ENCODE measurements around the gene ANKRD31. TPM values are rescaled to one million over a fixed set of nuclear protein-coding genes. Genes with fewer than 3 reads are reported as not detected.
A peak's percentile ranks its signal among the peaks of the same experiment; 100 is the strongest.
"Not testable (repeated sequence)": the region's sequence is repeated elsewhere in the genome, so short reads cannot be mapped to it uniquely, and the experiment has no call there.

The ANKRD31 gene
- total RNA-seq, 1 experiment from 2014 or later: 0.17 TPM

- DNase-seq (ENCODE audit: extremely low read depth, low read depth): no peak
Measured at GRCh38 chr5:75226916-75227315, 9.8 kb downstream of the ANKRD31 start.

DNA sequence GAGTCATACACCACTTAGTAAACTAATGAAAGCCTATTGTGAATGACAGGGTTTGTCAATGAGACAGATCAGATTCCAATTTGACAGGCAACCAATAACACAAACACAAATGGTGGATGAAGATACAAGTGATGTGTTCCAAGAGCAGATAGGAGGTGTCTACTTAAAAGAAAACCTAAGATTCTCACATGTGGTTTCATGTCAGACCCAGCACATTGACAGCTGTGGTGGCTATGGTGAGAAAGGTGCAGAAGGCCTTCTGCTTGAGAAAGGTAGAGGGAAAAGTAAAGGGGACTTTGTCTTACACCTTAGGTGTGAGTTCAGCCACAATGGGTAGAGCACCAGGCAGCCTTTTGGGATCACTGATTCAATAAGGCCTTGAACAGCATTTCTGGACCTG lies 11.2 kb downstream of the ANKRD31 start:
- no peak for DNase-seq (ENCODE audit: extremely low read depth, low read depth)

- not testable (repeated sequence) for DNase-seq (ENCODE audit: extremely low read depth, low read depth)
Measured at GRCh38 chr5:75220787-75221186, 15.9 kb downstream of the ANKRD31 start.

DNA sequence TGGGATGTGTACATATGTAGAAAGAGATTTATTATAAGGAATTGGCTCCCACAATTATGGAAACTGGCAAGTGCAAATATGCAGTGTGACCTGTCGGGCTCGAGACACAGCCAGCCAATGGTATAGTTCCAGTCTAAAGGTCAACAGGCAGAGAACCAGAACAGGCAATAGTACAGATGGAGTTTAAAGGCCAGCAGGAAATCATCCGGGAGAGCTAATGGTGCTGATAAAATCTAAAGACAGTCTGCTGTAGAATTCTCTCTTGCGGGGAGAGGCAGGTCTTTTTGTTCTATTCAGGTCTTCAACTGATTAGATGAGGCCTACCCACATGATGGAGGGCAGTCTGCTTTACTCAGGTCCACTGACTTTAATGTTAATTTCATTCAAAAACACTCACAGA lies 21.8 kb downstream of the ANKRD31 start:
- no peak for DNase-seq (ENCODE audit: extremely low read depth, low read depth)

GRCh38 chr5:75214409-75214808 lies 22.3 kb downstream of the ANKRD31 start:
- DNase-seq (ENCODE audit: extremely low read depth, low read depth): no peak

- DNase-seq (ENCODE audit: extremely low read depth, low read depth): no peak
Measured at GRCh38 chr5:75203604-75204003, 33.1 kb downstream of the ANKRD31 start.

GRCh38 chr5:75202935-75203334 lies 33.7 kb downstream of the ANKRD31 start:
- DNase-seq (ENCODE audit: extremely low read depth, low read depth): no peak

DNA sequence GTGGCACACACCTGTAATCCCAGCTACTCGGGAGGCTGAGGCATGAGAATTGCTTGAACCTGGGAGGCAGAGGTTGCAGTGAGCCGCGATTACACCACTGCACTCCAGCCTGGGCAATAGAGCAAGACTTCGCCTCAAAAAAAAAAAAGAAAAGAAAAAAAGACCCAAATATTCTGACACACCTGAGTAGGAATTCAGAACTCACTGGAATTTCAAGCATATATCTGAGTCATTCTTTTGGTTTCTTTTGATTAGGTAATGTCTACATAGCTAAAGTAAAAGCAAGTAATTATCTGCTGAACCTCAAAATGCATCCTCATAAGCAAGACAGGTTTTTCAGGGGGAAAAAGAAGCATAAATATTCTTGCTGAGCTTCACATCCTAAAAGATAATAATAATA lies 35.9 kb downstream of the ANKRD31 start:
- DNase-seq (ENCODE audit: extremely low read depth, low read depth): no peak

GRCh38 chr5:75199946-75200345 lies 36.7 kb downstream of the ANKRD31 start:
- DNase-seq (ENCODE audit: extremely low read depth, low read depth): no peak

- DNase-seq (ENCODE audit: extremely low read depth, low read depth): no peak
Measured at GRCh38 chr5:75199071-75199470, 37.6 kb downstream of the ANKRD31 start.

- DNase-seq (ENCODE audit: extremely low read depth, low read depth): no peak
Measured at GRCh38 chr5:75197745-75198144, 38.9 kb downstream of the ANKRD31 start.

- no peak for DNase-seq (ENCODE audit: extremely low read depth, low read depth)
Measured at GRCh38 chr5:75192804-75193203, 43.9 kb downstream of the ANKRD31 start.

DNA sequence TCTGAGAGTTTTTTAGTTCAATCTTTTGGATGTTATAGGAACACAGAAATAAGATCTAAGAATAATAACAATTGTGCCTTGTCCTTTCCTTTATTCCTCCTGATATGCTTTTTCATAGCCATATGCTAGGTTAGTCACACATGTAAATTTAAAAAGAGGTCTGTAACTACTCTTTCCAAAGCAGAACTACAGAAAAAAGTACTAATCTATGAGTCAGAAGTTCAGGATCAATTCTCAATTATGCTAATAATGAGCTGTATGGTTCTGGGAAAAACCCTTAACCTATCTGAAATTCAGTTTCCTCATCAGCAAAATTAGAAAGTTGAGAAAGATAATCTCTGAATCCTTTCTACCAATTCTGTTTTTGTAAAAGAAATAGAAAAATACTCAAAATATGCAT lies 44.4 kb downstream of the ANKRD31 start:
- DNase-seq (ENCODE audit: extremely low read depth, low read depth): no peak

- no peak for DNase-seq (ENCODE audit: extremely low read depth, low read depth)
Measured at GRCh38 chr5:75190227-75190626, 46.5 kb downstream of the ANKRD31 start.

- no peak for DNase-seq (ENCODE audit: extremely low read depth, low read depth)
Measured at GRCh38 chr5:75189353-75189752, 47.3 kb downstream of the ANKRD31 start.

DNA sequence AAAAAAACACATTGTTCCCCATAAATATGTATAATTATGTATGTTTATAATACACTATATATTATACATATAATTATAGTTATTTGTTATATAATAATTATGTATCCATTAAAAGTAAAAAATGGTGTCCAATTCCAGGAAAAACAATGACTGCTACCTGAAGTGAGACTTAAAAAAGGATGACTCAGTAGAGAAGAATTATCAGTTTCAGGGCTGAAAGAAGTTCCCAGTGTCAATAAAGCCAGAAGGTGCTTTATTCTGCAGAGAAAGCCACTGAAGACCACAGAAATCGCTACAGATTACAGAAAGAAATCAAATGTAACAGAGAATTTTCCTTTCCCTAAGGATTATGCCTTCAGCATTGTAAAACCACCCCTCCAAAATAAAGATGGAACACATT lies 50.9 kb downstream of the ANKRD31 start:
- no peak for DNase-seq (ENCODE audit: extremely low read depth, low read depth)

DNA sequence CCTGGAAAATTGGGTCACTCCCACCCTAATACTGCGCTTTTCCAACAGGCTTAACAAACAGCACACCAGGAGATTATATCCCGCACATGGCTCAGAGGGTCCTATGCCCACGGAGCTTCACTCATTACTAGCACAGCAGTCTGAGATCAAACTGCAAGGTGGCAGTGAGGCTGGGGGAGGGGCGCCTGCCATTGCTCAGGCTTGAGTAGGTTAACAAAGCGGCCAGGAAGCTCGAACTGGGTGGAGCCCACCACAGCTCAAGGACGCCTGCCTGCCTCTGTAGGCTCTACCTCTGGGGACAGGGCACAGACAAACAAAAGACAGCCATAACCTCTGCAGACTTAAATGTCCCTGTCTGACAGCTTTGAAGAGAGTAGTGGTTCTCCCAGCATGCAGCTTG lies 60.7 kb downstream of the ANKRD31 start:
- DNase-seq (ENCODE audit: extremely low read depth, low read depth): not testable (repeated sequence)

DNA sequence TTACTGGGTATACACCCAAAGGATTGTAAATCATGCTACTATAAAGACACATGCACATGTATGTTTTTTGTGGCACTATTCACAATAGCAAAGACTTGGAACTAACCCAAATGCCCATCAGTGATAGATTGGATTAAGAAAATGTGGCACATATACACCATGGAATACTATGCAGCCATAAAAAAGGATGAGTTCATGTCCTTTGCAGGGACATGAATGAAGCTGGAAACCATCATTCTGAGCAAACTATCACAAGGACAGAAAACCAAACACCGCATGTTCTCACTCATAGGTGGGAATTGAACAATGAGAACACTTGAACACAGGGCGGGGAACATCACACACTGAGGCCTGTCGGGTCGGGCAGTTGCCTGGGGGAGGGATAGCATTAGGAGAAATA lies 61.8 kb downstream of the ANKRD31 start:
- DNase-seq (ENCODE audit: extremely low read depth, low read depth): not testable (repeated sequence)

GRCh38 chr5:75169516-75169915 lies 67.2 kb downstream of the ANKRD31 start:
- DNase-seq (ENCODE audit: extremely low read depth, low read depth): no peak

- no peak for DNase-seq (ENCODE audit: extremely low read depth, low read depth)
Measured at GRCh38 chr5:75168026-75168735, 68.5 kb downstream of the ANKRD31 start.

DNA sequence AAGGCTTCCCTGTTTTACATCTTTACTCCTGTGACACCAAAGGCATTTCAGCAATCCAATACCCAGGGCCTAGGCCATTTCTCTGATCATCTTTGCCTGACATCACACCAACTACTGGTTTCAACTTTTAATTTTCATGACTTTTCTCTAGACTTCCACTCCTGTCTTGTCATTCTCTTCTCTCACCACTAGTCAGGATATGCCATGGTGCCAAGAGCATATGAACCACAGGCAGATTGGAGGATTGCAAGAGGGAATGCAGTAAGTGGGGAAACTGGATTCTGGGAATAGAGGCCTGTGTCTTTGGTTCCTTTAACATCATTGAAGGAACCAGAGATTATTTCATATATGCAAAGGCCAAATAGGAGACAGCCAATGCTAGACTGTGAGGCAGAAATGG lies 69.3 kb downstream of the ANKRD31 start:
- peak; percentile 2 for DNase-seq (ENCODE audit: extremely low read depth, low read depth)

DNA sequence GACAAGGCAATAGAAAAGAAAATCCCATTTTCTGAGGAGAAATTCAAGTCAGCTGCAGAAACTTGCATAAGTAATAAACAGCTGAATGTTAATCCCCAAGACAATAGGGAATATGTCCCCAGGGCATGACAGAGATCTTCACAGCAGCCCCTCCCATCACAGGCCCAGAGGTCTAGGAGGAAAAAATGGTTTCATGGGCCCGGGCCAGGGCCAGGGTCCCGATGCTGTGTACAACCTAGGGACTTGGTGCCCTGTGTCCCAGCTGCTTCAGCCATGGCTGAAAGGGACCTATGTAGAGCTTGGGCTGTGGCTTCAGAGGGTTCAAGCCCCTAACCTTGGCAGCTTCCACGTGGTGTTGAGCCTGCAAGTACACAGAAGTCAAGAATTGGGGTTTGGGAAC lies 75.2 kb downstream of the ANKRD31 start:
- DNase-seq (ENCODE audit: extremely low read depth, low read depth): not testable (repeated sequence)

DNA sequence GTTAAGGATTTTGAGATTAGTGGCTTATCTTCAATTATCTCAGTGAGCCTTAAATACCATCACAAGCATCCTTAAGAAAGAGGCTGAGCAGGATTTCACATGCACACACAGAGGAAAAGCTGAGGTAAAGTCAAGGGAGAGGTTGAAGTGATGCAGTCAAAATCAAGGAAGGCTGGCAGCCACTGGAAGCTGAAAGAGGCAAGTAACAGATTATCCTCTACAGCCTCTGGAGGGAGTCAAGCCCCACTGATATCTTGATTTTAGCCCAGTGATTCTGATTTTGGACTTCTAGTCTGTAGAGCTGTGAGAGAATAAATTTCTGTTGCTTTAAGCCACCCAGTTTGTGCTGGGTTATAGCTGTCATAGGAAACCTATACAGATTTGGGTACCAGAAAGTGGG lies 80.1 kb downstream of the ANKRD31 start:
- DNase-seq (ENCODE audit: extremely low read depth, low read depth): no peak
